Activated CD8-positive, alpha-beta T cell treated with anti-CD3 and anti-CD28 coated beads for 36 hours (primary cell): Measurements from ENCODE around the gene AGBL4. TPM values are rescaled to one million over a fixed set of nuclear protein-coding genes. Genes with fewer than 3 reads are reported as not detected.

Experiments
- ATAC-seq: fragments of 200-7000 bp; cut with Tn5 transposase; one replicate; pipeline ENCODE4 v1.10.0; 2021; ENCODE audit warnings: mild to moderate bottlenecking, moderate library complexity
- CTCF ChIA-PET: fragments of 350-600 bp; sonication (Branson Sonifier 250); formaldehyde crosslinking; loops from one replicate; lab custom pipeline; 2021; ENCODE audit warnings: antibody characterized with exemption; lab: Charles Lee
- POLR2A ChIA-PET: fragments of 350-600 bp; sonication (Branson Sonifier 250); formaldehyde crosslinking; loops from one replicate; lab custom pipeline; 2021; ENCODE audit warnings: antibody characterized with exemption; lab: Charles Lee
- DNase-seq: peaks from one replicate; pipeline ENCODE4 v3.0.0-alpha.2; 2020
- H3K27ac Mint-ChIP-seq: one replicate; pipeline ENCODE4 v1.8.0; 2021; ENCODE audit warnings: mild to moderate bottlenecking, mixed read lengths
- H3K27me3 Mint-ChIP-seq: one replicate; pipeline ENCODE4 v1.8.0; 2021; ENCODE audit warnings: mixed read lengths
- H3K36me3 Mint-ChIP-seq: one replicate; pipeline ENCODE4 v1.8.0; 2021; ENCODE audit warnings: low read depth, mixed read lengths
- H3K4me1 Mint-ChIP-seq: one replicate; pipeline ENCODE4 v1.8.0; 2021; ENCODE audit warnings: low read depth, mixed read lengths
- H3K4me3 Mint-ChIP-seq: one replicate; pipeline ENCODE4 v1.8.0; 2021; ENCODE audit warnings: mild to moderate bottlenecking, moderate library complexity, mixed read lengths
- H3K9me3 Mint-ChIP-seq: one replicate; pipeline ENCODE4 v1.8.0; 2021; ENCODE audit warnings: mixed read lengths
- CTCF ChIP-seq: fragments of 200-600 bp; IDR thresholded peaks from one replicate; pipeline ENCODE4 v1.8.0; 2022; ENCODE audit warnings: antibody characterized with exemption, mild to moderate bottlenecking
- intact Hi-C: fragments of 100-400 bp; cut with micrococcal nuclease; formaldehyde crosslinking; loops from one replicate; pipeline ENCODE4 v1.10.0; 2022
- total RNA-seq, 2 experiments: library from RNA; stranded (reverse); gene quantifications; one replicate each; pipeline ENCODE4 v1.2.3, GENCODE V29; 2021

The AGBL4 gene
- total RNA-seq, 2 experiments from 2014 or later, result 0.14 TPM; not detected in 1

GRCh38 chr1:48753293-48753692 lies 1270.5 kb downstream of the AGBL4 start:
- ATAC-seq (no peak), DNase-seq (no peak)
- no peak for TF ChIP-seq CTCF
- no peak overlapping the region for H3K4me3 Mint-ChIP-seq
- ChIA-PET CTCF (interaction anchor here (0.8 to 2.3 kb wide), 2 partner anchors 10 to 19 kb away, joined by 3 to 6 read pairs; no protein-coding TSS in a partner anchor), POLR2A (no interaction called here)
- H3K4me1 Mint-ChIP-seq, result peaks cover 21% of the 10 kb centered on the region
- H3K27me3 Mint-ChIP-seq, result no peaks in the 10 kb centered on the region
- intact Hi-C loops, result no loop called here
- H3K27ac Mint-ChIP-seq, result no peak overlapping the region
- no peaks in the 10 kb centered on the region for H3K9me3 Mint-ChIP-seq
- H3K36me3 Mint-ChIP-seq, result peaks cover 65% of the 10 kb centered on the region

DNA sequence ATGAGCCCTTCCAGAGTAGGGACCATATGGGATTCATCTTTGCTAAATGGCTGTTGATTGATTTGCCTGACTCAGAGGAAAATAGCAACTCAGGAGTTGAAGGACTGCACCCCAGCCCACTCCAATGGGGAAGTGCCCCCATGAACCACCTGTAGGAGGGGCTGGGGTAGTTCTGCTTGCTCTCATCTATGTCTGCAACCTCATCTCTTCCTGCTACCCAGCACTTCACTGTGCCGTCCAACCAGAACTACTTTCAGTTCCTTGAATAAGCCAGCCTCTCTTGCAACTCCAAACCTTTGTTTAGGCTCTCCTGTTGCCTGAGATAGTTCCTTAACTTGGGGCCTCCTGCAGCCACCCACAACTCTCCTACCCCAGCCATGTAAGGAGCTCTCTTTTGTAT lies 1273.6 kb downstream of the AGBL4 start:
- Mint-ChIP-seq H3K4me3 (no peak overlapping the region), H3K27ac (no peak overlapping the region), H3K4me1 (peaks cover 2% of the 10 kb centered on the region), H3K9me3 (no peaks in the 10 kb centered on the region), H3K36me3 (peaks cover 49% of the 10 kb centered on the region), H3K27me3 (no peaks in the 10 kb centered on the region)
- TF ChIP-seq CTCF, result no peak
- ChIA-PET POLR2A (no interaction called here), CTCF (no interaction called here)
- DNase-seq (no peak), ATAC-seq (no peak)
- intact Hi-C loops, result no loop called here

DNA sequence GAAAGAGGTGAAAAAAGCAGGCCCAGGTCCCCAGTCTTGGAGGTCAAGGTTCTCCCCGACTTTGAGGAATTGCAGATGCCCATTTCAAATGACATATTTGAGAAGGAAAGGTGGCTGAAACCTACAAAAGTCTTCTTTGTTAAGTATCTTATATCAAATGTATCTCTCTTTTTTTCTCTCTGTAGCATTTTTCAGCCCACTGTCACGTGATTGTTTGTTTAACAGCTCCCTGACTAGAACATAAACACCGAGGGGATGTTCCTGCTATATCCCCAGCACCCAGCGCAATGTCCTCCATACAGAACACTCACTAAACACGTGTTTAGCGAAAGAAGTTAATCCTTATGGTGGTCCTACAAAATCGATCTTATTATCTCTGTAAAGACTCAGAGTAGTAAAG lies 1274.7 kb downstream of the AGBL4 start:
- no peak overlapping the region for H3K27ac Mint-ChIP-seq
- intact Hi-C loops, result no loop called here
- no peaks in the 10 kb centered on the region for H3K9me3 Mint-ChIP-seq
- peaks cover 50% of the 10 kb centered on the region for H3K36me3 Mint-ChIP-seq
- CTCF ChIA-PET, result no interaction called here
- peaks cover 2% of the 10 kb centered on the region for H3K4me1 Mint-ChIP-seq
- DNase-seq, result no peak
- H3K27me3 Mint-ChIP-seq, result no peaks in the 10 kb centered on the region
- POLR2A ChIA-PET, result no interaction called here
- H3K4me3 Mint-ChIP-seq, result no peak overlapping the region
- no peak for ATAC-seq
- TF ChIP-seq CTCF, result no peak

DNA sequence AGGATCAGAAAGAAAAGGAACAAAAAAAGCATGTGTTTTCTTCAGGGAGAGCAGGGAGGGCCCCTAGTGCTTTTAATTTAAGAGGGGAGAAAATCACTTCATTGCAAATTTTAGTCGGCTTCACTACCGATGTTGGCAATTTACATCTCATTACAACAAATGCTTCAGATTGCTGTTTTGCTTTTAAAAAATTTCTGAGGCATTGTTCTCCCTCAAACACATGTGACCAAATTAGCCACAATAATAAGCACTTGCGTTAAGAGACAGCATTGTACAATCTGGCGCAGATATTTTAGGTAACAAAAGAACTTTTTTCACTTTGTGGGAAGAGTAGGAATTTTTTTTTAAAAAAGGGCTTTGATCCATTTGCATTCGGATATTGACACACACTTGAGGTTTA lies 1276.8 kb downstream of the AGBL4 start:
- ChIA-PET CTCF (no interaction called here), POLR2A (no interaction called here)
- TF ChIP-seq CTCF, result no peak
- DNase-seq (no peak), ATAC-seq (no peak)
- peaks cover 47% of the 10 kb centered on the region for H3K36me3 Mint-ChIP-seq
- intact Hi-C loops, result no loop called here
- H3K27me3 Mint-ChIP-seq, result no peaks in the 10 kb centered on the region
- H3K9me3 Mint-ChIP-seq, result no peaks in the 10 kb centered on the region
- H3K4me3 Mint-ChIP-seq, result no peak overlapping the region
- no peak overlapping the region for H3K27ac Mint-ChIP-seq
- no peaks in the 10 kb centered on the region for H3K4me1 Mint-ChIP-seq

GRCh38 chr1:48744032-48744431 lies 1279.7 kb downstream of the AGBL4 start:
- no peak for TF ChIP-seq CTCF

More at GRCh38 chr1:48744032-48744431, 1279.7 kb downstream of the AGBL4 start:
- H3K36me3 Mint-ChIP-seq, result peaks cover 60% of the 10 kb centered on the region
- H3K4me1 Mint-ChIP-seq, result no peaks in the 10 kb centered on the region
- no peak overlapping the region for H3K27ac Mint-ChIP-seq
- no peak overlapping the region for H3K4me3 Mint-ChIP-seq
- ChIA-PET CTCF (no interaction called here), POLR2A (interaction anchor here (1.1 kb wide), 1 partner anchor 24 kb away, joined by 3 read pairs; no protein-coding TSS in a partner anchor)
- no peak for DNase-seq
- intact Hi-C loops, result no loop called here
- no peaks in the 10 kb centered on the region for H3K9me3 Mint-ChIP-seq
- ATAC-seq, result no peak
- H3K27me3 Mint-ChIP-seq, result no peaks in the 10 kb centered on the region
